ENCODE results near the gene ASTN2. TPM values are rescaled to one million over a fixed set of nuclear protein-coding genes. Genes with fewer than 3 reads are reported as not detected.

The ASTN2 gene
- total and polyA plus RNA-seq, 10 donors: 0.87 to 6.1 (median 3.7) TPM

DNA sequence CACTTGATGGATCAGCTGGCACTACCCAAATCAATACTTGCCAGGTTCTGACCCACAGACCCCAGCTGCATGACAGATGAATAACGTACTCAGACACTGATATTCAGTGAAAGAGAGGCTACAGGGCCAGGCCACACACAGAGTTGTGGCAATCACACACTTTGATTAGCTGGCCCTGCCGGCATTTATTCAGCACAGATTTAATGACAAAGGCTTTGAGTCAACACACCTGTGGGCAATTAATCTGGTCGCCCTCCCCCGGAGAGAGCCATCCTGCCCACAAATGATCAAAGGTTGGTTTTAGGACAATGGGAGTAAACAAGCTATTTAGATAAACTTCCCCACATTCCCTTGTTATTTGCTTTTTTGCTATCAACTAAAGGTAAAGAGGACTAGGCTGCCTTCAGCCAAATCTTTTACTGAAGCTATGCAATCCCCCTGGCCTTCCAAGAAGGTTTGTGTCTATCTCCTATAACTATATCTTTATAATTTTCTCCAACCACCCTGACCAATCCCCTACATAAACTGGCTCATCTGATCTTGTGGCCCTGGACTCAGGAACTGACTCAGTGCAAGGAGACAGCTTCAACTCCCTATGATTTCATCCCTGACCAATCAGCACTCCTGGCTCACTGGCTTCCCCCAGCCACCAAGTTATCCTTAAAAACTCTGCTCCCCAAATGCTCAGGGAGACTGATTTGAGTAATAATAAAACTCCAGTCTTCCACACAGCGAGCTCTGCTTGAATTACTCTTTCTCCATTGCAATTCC, 740.5 kb downstream of the ASTN2 start:
- Histone ChIP-seq H3K9me3 (peaks cover 0 to 46% (median 33%) of the 10 kb centered on the region in 8 donors), H3K27me3 (replicated peaks in 1 of 7) (no peaks in the 10 kb centered on the region), H3K4me1 (no peaks in the 10 kb centered on the region), H3K36me3 (no peaks in the 10 kb centered on the region), H3K27ac (no peak overlapping the region), H3K4me3 (no peak overlapping the region)
- DNase-seq: no peak
- TF ChIP-seq POLR2A (IDR thresholded peaks at IDR 0.05) (no peak), POLR2AphosphoS5 (IDR thresholded peaks at IDR 0.05) (no peak)
- TF ChIP-seq, protein P1, sequence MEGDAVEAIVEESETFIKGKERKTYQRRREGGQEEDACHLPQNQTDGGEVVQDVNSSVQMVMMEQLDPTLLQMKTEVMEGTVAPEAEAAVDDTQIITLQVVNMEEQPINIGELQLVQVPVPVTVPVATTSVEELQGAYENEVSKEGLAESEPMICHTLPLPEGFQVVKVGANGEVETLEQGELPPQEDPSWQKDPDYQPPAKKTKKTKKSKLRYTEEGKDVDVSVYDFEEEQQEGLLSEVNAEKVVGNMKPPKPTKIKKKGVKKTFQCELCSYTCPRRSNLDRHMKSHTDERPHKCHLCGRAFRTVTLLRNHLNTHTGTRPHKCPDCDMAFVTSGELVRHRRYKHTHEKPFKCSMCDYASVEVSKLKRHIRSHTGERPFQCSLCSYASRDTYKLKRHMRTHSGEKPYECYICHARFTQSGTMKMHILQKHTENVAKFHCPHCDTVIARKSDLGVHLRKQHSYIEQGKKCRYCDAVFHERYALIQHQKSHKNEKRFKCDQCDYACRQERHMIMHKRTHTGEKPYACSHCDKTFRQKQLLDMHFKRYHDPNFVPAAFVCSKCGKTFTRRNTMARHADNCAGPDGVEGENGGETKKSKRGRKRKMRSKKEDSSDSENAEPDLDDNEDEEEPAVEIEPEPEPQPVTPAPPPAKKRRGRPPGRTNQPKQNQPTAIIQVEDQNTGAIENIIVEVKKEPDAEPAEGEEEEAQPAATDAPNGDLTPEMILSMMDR (IDR thresholded peaks at IDR 0.05 in 8 of 11, conservative IDR thresholded peaks at IDR 0.05 in 3 of 11): no peak
- intact Hi-C loops (cut with DNase I; ENCODE audit: low total_unique reads): no loop called here
- 89 to 96% (median 91%) methylated on average over 5 of the region's 5 CpGs for WGBS, 5 donors

DNA sequence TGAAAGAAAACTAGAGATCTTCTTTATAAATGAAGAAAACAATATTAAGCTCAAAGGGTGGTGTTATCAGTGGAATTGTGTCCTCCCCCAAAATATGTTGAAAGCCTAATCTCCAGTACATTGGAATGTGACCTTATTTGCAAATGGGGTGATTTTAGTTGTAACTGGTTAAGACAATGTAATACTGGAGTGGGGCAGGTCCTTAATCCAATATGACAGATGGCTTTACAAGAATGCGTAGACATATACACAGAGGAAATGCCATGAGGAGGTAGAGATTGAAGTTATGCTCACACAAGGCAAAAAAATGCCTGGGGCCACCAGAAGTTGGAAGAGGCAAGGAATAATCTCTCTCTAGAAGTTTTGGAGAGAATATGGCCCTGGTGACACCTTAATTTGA, 741.5 kb downstream of the ASTN2 start:
- no peaks in the 10 kb centered on the region for H3K27me3 ChIP-seq (replicated peaks in 1 of 7)
- 3 to 91% (median 56%) methylated on average over 1 of the region's 1 CpG for WGBS, 5 donors
- H3K27ac ChIP-seq: no peak overlapping the region
- TF ChIP-seq POLR2A (IDR thresholded peaks at IDR 0.05): no peak
- TF ChIP-seq, protein P1 (IDR thresholded peaks at IDR 0.05 in 8 of 11, conservative IDR thresholded peaks at IDR 0.05 in 3 of 11): no peak
- TF ChIP-seq POLR2AphosphoS5 (IDR thresholded peaks at IDR 0.05): no peak
- H3K9me3 ChIP-seq: peaks cover 0 to 46% (median 33%) of the 10 kb centered on the region in 8 donors
- H3K36me3 ChIP-seq: no peaks in the 10 kb centered on the region
- H3K4me3 ChIP-seq: no peak overlapping the region
- intact Hi-C loops (cut with DNase I; ENCODE audit: low total_unique reads): no loop called here
- DNase-seq: no peak
- H3K4me1 ChIP-seq: no peaks in the 10 kb centered on the region

GRCh38 chr9:116671605-116672004, 743.3 kb downstream of the ASTN2 start:
- H3K36me3 ChIP-seq: no peaks in the 10 kb centered on the region
- intact Hi-C loops (cut with DNase I; ENCODE audit: low total_unique reads): no loop called here
- DNase-seq: no peak
- H3K4me3 ChIP-seq: no peak overlapping the region
- no peak overlapping the region for H3K27ac ChIP-seq
- TF ChIP-seq, protein P1 (IDR thresholded peaks at IDR 0.05 in 8 of 11, conservative IDR thresholded peaks at IDR 0.05 in 3 of 11): no peak
- H3K9me3 ChIP-seq: peaks cover 0 to 46% (median 33%) of the 10 kb centered on the region in 8 donors
- H3K4me1 ChIP-seq: no peaks in the 10 kb centered on the region
- 66 to 76% (median 68%) methylated on average over 2 of the region's 2 CpGs for WGBS, 5 donors
- H3K27me3 ChIP-seq (replicated peaks in 1 of 7): no peaks in the 10 kb centered on the region

DNA sequence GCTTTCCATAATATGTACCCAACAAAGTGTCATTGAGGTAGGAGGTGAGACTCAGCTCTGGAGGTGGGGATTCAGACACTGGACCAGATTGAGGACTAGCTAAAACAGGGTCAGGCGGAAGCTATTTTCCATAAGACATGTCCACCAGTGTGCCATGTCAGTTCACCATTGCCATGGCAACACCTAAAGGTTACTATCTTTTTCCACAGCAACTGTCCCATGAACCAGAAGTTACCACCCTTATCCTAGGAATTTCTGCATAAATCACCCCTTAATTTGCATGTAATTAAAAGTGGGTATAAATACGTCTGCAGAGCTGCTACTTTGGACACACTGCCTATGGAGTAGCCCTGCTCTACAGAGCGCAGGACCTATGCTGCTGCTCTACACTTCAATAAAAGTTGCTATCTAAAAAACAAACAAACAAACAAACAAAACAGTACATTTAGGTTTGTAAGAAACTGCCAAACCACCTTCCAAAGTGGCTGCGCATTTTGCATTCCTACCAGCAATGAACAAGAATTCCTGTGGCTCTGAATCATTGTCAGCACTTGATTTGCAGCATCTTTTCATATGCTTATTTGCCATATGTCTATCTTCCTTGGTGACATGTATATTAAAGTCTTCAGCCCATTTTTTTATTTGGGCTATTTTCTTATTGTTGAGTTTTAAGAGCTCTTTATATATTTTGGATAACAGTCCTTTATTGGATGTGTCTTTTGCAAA, 745.7 kb downstream of the ASTN2 start:
- H3K4me3 ChIP-seq: no peak overlapping the region
- H3K4me1 ChIP-seq: no peaks in the 10 kb centered on the region
- H3K36me3 ChIP-seq: no peaks in the 10 kb centered on the region
- TF ChIP-seq POLR2A (IDR thresholded peaks at IDR 0.05) (no peak), POLR2AphosphoS5 (IDR thresholded peaks at IDR 0.05) (no peak)
- TF ChIP-seq, protein P1 (IDR thresholded peaks at IDR 0.05 in 8 of 11, conservative IDR thresholded peaks at IDR 0.05 in 3 of 11): no peak
- DNase-seq: no peak
- intact Hi-C loops (cut with DNase I; ENCODE audit: low total_unique reads): no loop called here
- WGBS, 5 donors: 91 to 97% (median 94%) methylated on average over 4 of the region's 4 CpGs
- H3K27ac ChIP-seq: no peak overlapping the region
- no peaks in the 10 kb centered on the region for H3K27me3 ChIP-seq (replicated peaks in 1 of 7)
- peaks cover 0 to 36% (median 27%) of the 10 kb centered on the region in 8 donors for H3K9me3 ChIP-seq

All from spleen (tissue), 11 donors.